Retinal pigment epithelial cell (primary cell): ENCODE measurements around the gene GFRAL.
"Not testable (repeated sequence)": the region's sequence is repeated elsewhere in the genome, so short reads cannot be mapped to it uniquely, and the experiment has no call there.

Experiments used
- DNase-seq: peaks from one replicate; pipeline ENCODE4 v3.0.0-alpha.2; 2010; ENCODE audit warnings: low read depth
- H3K4me3 ChIP-seq: 2 replicates; pipeline ENCODE4 v1.5.1; 2011; ENCODE audit warnings: mild to moderate bottlenecking, low read length, control low read depth, moderate library complexity
- CTCF ChIP-seq: conservative IDR thresholded peaks from 2 replicates; pipeline ENCODE4 v1.5.1; 2011; ENCODE audit warnings: low read depth, low read length, control low read depth, inconsistent platforms

Gene GFRAL

GRCh38 chr6:55327169-55327568, at the start of gene GFRAL:
TSS of gene GFRAL (plus strand) at chr6:55327469. CDS start at chr6:55327555, 86 bp downstream.
- H3K4me3 ChIP-seq: no peak within 1 kb of the TSS
- no peak for DNase-seq
- TF ChIP-seq CTCF: no peak

- H3K4me3 ChIP-seq: no peak overlapping the region
- no peak for DNase-seq
- no peak for TF ChIP-seq CTCF
Measured at GRCh38 chr6:55277646-55278045, 49.6 kb upstream of the GFRAL start.

GRCh38 chr6:55281215-55281614, 46.1 kb upstream of the GFRAL start:
- no peak for TF ChIP-seq CTCF
- H3K4me3 ChIP-seq: no peak overlapping the region

GRCh38 chr6:55282115-55282514, 45.2 kb upstream of the GFRAL start:
- no peak for TF ChIP-seq CTCF
- no peak for DNase-seq
- no peak overlapping the region for H3K4me3 ChIP-seq

More at GRCh38 chr6:55281215-55281614, 46.1 kb upstream of the GFRAL start:
- DNase-seq: no peak

- DNase-seq: no peak
- H3K4me3 ChIP-seq: no peak overlapping the region
- no peak for TF ChIP-seq CTCF
Measured at GRCh38 chr6:55286824-55287223, 40.4 kb upstream of the GFRAL start.

- no peak for DNase-seq
- H3K4me3 ChIP-seq: no peak overlapping the region
- TF ChIP-seq CTCF: no peak
Measured at GRCh38 chr6:55290736-55291135, 36.5 kb upstream of the GFRAL start.

GRCh38 chr6:55293116-55293515, 34.2 kb upstream of the GFRAL start:
- DNase-seq: no peak

GRCh38 chr6:55297214-55297613, 30.1 kb upstream of the GFRAL start:
- DNase-seq, H3K4me3 ChIP-seq: not testable (repeated sequence)

More at GRCh38 chr6:55293116-55293515, 34.2 kb upstream of the GFRAL start:
- TF ChIP-seq CTCF: peak; percentile 35
- H3K4me3 ChIP-seq: no peak overlapping the region
